Activated CD8-positive, alpha-beta T cell treated with anti-CD3 and anti-CD28 coated beads for 36 hours (primary cell): ENCODE data around the gene KIF6. TPM values are rescaled to one million over a fixed set of nuclear protein-coding genes. Genes with fewer than 3 reads are reported as not detected.

ENCODE experiments used
- ATAC-seq: fragments of 200-7000 bp; cut with Tn5 transposase; one replicate; pipeline ENCODE4 v1.10.0; 2021; ENCODE audit warnings: mild to moderate bottlenecking, moderate library complexity
- CTCF ChIA-PET: fragments of 350-600 bp; sonication (Branson Sonifier 250); formaldehyde crosslinking; loops from one replicate; lab custom pipeline; 2021; ENCODE audit warnings: antibody characterized with exemption; lab: Charles Lee
- POLR2A ChIA-PET: fragments of 350-600 bp; sonication (Branson Sonifier 250); formaldehyde crosslinking; loops from one replicate; lab custom pipeline; 2021; ENCODE audit warnings: antibody characterized with exemption; lab: Charles Lee
- DNase-seq: peaks from one replicate; pipeline ENCODE4 v3.0.0-alpha.2; 2020
- H3K27ac Mint-ChIP-seq: one replicate; pipeline ENCODE4 v1.8.0; 2021; ENCODE audit warnings: mild to moderate bottlenecking, mixed read lengths
- H3K27me3 Mint-ChIP-seq: one replicate; pipeline ENCODE4 v1.8.0; 2021; ENCODE audit warnings: mixed read lengths
- H3K36me3 Mint-ChIP-seq: one replicate; pipeline ENCODE4 v1.8.0; 2021; ENCODE audit warnings: low read depth, mixed read lengths
- H3K4me1 Mint-ChIP-seq: one replicate; pipeline ENCODE4 v1.8.0; 2021; ENCODE audit warnings: low read depth, mixed read lengths
- H3K4me3 Mint-ChIP-seq: one replicate; pipeline ENCODE4 v1.8.0; 2021; ENCODE audit warnings: mild to moderate bottlenecking, moderate library complexity, mixed read lengths
- H3K9me3 Mint-ChIP-seq: one replicate; pipeline ENCODE4 v1.8.0; 2021; ENCODE audit warnings: mixed read lengths
- intact Hi-C: fragments of 100-400 bp; cut with micrococcal nuclease; formaldehyde crosslinking; loops from one replicate; pipeline ENCODE4 v1.10.0; 2022
- total RNA-seq, 2 experiments: library from RNA; stranded (reverse); gene quantifications; one replicate each; pipeline ENCODE4 v1.2.3, GENCODE V29; 2021
- TF ChIP-seq, protein P1 (sequence below): fragments of 200-600 bp; IDR thresholded peaks from one replicate; pipeline ENCODE4 v1.8.0; 2022; ENCODE audit warnings: antibody characterized with exemption, mild to moderate bottlenecking

KIF6 gene
- total RNA-seq, 2 experiments from 2014 or later, result 0.13 to 0.14 TPM

DNA sequence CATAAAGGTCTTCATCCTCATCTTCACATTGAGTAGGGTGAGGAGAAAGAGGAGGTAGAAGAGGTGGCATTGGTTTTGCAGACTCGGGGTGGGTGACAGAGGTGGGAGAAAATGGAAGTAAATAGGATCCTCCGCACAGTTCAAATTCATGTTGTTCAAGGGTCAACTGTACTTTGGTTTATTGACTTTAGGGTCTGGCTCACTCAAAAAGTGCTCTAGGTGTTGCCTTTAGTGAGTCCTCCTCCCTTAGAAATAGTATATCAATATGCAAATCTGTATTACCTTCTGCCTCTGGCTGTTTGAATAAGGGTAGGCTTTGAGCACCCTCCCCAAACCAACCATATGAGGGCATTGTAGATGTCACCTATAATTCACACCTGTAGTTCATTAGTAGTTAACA is 54.7 kb downstream of the KIF6 start:
- no peak for DNase-seq
- ChIA-PET CTCF (no interaction called here), POLR2A (no interaction called here)
- Mint-ChIP-seq H3K9me3 (peaks cover 3% of the 10 kb centered on the region), H3K4me3 (no peak overlapping the region), H3K4me1 (no peaks in the 10 kb centered on the region), H3K27ac (no peak overlapping the region), H3K36me3 (no peaks in the 10 kb centered on the region), H3K27me3 (peaks cover 19% of the 10 kb centered on the region)
- intact Hi-C loops, result no loop called here
- TF ChIP-seq, protein P1, sequence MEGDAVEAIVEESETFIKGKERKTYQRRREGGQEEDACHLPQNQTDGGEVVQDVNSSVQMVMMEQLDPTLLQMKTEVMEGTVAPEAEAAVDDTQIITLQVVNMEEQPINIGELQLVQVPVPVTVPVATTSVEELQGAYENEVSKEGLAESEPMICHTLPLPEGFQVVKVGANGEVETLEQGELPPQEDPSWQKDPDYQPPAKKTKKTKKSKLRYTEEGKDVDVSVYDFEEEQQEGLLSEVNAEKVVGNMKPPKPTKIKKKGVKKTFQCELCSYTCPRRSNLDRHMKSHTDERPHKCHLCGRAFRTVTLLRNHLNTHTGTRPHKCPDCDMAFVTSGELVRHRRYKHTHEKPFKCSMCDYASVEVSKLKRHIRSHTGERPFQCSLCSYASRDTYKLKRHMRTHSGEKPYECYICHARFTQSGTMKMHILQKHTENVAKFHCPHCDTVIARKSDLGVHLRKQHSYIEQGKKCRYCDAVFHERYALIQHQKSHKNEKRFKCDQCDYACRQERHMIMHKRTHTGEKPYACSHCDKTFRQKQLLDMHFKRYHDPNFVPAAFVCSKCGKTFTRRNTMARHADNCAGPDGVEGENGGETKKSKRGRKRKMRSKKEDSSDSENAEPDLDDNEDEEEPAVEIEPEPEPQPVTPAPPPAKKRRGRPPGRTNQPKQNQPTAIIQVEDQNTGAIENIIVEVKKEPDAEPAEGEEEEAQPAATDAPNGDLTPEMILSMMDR, result no peak
- no peak for ATAC-seq

DNA sequence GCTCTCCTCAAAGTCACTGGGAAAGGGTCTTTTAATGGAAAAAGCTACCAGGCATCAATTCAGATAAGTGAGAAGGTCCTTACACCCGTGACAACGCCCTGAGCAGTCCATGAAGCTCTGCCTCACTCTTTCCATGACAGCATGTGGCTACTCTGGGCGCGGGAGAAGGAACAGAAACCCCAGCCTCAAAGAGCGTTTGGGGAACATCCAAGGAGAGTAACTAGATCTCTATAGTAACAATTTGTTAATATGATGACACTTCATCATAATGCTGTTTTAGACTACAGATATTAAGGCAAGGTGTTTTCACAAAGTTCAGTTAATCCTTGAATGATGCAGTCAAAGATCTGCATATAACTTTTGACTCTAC is 55.2 kb downstream of the KIF6 start:
- Mint-ChIP-seq H3K4me1 (no peaks in the 10 kb centered on the region), H3K27me3 (peaks cover 19% of the 10 kb centered on the region), H3K4me3 (no peak overlapping the region), H3K27ac (no peak overlapping the region), H3K9me3 (peaks cover 3% of the 10 kb centered on the region), H3K36me3 (no peaks in the 10 kb centered on the region)
- DNase-seq (peak; percentile 2), ATAC-seq (no peak)
- CTCF ChIA-PET, result no interaction called here
- TF ChIP-seq, protein P1, result no peak
- intact Hi-C loops, result no loop called here
- POLR2A ChIA-PET, result no interaction called here

DNA sequence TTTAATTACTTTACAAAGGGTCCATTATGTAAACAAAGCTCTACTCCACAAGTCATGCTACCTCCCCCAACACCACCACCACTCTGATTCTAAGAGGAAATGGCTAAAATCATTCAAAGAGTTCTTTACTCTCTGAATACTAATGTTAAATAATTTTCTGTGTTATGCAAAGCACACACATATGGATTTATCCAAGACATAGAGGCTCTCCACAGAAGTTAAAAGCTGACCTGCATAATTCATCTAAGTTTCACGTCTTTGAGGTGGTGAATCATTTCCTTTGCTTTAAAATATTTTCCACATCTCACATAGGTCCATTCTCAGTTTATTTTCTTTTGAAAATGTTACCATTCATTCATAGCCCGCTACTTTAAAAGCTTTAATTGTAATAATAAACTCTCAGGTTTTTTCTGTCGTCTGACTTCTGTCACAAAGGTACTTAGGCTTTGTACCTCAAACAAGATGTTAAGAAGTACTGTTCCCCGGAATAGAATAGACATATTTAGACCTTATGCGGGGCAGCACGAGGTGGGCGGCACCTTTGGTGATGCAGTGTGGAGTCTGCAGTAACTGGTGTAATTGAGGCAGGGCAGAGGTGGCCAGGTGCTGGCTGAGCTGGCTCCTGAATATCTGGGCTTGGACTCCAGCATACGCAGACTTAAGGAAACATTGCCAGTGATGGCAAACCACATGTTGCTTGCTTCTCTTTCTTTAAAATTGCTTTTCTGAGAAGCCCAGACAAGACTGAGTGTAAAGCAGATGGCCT is 55.8 kb downstream of the KIF6 start:
- CTCF ChIA-PET, result no interaction called here
- no peak overlapping the region for H3K27ac Mint-ChIP-seq
- DNase-seq (no peak), ATAC-seq (no peak)
- H3K9me3 Mint-ChIP-seq, result peaks cover 3% of the 10 kb centered on the region
- H3K36me3 Mint-ChIP-seq, result no peaks in the 10 kb centered on the region
- POLR2A ChIA-PET, result no interaction called here
- TF ChIP-seq, protein P1, result no peak
- H3K4me1 Mint-ChIP-seq, result no peaks in the 10 kb centered on the region
- H3K27me3 Mint-ChIP-seq, result peaks cover 20% of the 10 kb centered on the region
- H3K4me3 Mint-ChIP-seq, result no peak overlapping the region
- intact Hi-C loops, result no loop called here

DNA sequence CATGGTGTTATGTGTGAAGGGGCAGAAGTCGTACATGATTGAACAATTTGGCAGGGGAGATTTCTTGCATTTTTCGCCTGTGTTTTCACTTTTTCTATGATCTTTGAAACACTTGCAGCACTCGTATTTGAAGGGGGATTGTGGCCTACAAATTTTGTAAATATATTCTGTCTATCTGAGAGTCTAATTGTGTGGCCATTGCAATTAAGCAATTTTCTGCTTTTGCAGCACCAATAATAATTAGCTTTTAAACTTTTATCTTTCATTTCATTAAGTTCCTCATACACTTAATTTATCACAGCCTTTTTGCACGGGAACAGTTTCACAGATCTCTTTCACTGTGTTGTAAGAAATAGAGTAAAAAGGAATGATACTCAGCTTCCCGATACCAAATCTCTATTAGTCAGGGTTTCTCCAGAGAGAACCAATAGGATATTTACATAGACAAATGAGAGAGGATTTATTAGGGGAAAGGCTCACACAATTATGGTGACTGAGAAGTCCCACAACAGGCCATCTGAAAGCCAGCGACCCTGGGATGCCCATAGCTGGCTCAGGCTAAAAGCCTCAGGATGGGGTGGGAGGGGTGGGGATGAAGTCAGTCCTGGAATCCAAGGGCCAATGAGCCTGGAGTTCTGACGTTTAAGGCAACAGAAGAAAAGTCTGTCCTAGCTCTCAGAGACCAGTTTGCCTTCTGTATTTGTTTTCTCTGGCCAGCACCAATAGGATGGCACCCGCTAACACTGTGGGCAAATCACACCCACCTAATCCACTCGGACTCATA is 58.3 kb downstream of the KIF6 start:
- TF ChIP-seq, protein P1, result no peak
- intact Hi-C loops, result no loop called here
- Mint-ChIP-seq H3K36me3 (no peaks in the 10 kb centered on the region), H3K4me1 (no peaks in the 10 kb centered on the region), H3K27me3 (peaks cover 25% of the 10 kb centered on the region), H3K27ac (no peak overlapping the region), H3K4me3 (no peak overlapping the region), H3K9me3 (no peaks in the 10 kb centered on the region)
- no peak for ATAC-seq
- POLR2A ChIA-PET, result interaction anchor here (0.8 kb wide), 1 partner anchor 28 kb away, joined by 3 read pairs; no protein-coding TSS in a partner anchor
- CTCF ChIA-PET, result no interaction called here
- DNase-seq, result no peak

DNA sequence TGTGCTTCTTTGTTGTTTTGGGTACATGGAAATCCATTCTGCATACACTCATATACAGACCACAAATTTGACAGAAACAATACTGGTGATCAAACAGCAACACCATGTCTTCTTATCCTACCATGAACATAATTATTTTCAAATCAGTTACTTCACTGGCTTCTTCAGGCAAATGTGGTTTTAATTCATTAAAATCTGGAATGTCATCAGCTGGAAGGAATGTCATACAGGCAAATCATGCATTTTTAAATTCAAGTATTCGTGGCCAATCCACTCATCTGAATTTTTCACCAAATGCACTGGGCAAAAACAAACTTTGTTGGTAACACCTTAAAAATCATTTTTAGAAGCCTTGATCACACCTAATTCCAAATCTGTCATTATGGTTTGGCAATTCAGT is 59.3 kb downstream of the KIF6 start:
- H3K36me3 Mint-ChIP-seq, result no peaks in the 10 kb centered on the region
- H3K27ac Mint-ChIP-seq, result no peak overlapping the region
- DNase-seq (no peak), ATAC-seq (no peak)
- ChIA-PET POLR2A (interaction anchor here (0.8 kb wide), 1 partner anchor 27 kb away, joined by 3 read pairs; no protein-coding TSS in a partner anchor), CTCF (no interaction called here)
- TF ChIP-seq, protein P1, result no peak
- no peak overlapping the region for H3K4me3 Mint-ChIP-seq
- H3K9me3 Mint-ChIP-seq, result no peaks in the 10 kb centered on the region
- intact Hi-C loops, result no loop called here
- no peaks in the 10 kb centered on the region for H3K4me1 Mint-ChIP-seq
- H3K27me3 Mint-ChIP-seq, result peaks cover 27% of the 10 kb centered on the region
